ENCODE results near the gene C1orf74. TPM values are rescaled to one million over a fixed set of nuclear protein-coding genes. Genes with fewer than 3 reads are reported as not detected.

The C1orf74 gene
- polyA plus RNA-seq, 4 donors = 1.3 to 4.0 (median 3.4) TPM

DNA sequence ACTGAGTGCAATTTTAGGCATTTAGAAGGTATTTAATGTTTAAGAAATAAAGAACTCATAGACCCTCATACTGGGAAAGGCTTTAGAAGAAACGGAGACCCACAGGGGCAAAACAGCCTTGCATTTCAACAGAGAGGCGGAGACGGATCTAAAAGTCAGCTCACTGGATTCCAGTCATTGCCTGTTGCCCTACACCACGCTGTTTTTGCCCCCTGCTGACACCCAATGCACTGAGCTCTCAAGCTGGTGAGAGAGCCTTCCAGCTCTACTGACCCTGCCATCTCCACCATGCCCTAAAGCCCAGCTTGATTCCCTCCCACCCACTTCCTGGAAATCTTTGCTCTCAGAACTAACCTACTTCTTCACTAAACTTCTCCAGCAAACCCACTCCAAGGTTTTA, 35.7 kb downstream of the C1orf74 start:
- DNase-seq (ENCODE audit: low read depth in 4 of 4, low spot score in 3 of 4) = no peak

GRCh38 chr1:209747580-209748262, 36.6 kb downstream of the C1orf74 start:
- peak; percentile 66 to 73 (median 68) for DNase-seq (ENCODE audit: low read depth in 4 of 4, low spot score in 3 of 4)

DNA sequence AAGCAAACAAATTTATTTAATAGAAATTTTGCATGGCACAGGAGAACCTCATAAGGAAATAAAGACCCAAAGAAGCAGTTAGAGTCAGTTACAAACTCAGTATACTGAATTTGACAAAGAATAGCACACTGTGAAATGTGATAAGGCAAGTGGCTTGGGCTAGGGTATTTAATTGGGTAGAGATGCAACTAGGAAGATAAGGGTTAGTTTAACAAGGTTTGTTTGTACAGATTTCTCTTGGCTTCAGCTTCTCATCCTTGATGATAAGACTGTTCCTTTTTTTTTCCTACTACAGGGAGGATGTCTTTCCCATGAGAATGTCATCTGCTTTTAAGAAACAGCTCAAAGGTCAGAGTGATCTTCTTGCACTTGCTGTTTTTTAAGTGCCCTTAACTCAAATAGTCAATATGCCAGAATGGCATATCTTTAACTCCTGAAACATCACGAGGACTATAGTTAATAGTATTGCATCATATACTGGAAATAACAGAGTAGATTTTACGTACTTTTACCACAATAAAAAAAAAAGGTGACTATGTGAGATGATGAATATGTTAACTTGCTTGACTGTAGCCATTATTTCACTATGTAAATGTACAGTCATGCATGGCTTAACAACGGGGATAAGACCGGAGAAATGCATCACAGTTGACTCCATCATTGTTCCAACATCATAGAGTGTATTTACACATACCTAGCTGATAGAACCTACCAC, 37.8 kb downstream of the C1orf74 start:
- no peak for DNase-seq (ENCODE audit: low read depth in 4 of 4, low spot score in 3 of 4)

DNA sequence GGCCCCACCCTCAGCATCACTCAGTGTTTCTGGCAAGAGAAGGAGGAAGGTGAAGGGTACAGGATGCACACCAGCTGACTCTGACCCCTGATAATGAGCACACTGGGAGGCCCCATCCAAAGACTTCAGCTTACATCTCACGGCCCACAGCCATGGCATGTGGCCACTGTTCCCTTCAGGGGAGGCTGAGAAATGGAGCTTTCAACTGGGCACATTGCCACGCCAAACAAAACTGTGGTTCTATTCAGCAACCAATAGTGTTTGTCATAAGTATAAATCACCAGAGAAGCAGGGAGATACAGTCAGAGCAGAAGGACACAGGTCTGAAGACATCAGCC, 41.2 kb downstream of the C1orf74 start:
- DNase-seq (ENCODE audit: low read depth in 4 of 4, low spot score in 3 of 4) = no peak

- DNase-seq (ENCODE audit: low read depth in 4 of 4, low spot score in 3 of 4) = no peak
Observed at GRCh38 chr1:209742409-209743144, 41.8 kb downstream of the C1orf74 start.

DNA sequence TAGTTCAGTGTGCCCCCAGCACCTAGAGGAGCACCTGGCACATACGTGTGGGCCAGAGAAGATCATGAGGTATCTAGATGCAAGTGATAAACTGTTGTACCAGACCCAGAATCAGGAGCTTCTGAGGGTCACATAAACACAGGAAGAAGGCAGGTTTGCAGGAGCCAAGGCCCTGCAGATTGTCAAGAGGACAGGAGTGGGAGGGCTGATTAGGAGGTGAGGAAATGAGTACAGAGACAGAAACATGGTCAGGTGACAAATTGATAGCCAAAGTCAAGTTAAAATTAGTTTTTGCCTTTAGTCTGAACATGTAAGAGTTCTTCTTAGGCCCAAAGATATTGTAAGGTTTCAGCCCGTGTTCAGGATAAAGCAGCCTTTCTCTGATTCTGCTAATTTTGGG, 42.5 kb downstream of the C1orf74 start:
- DNase-seq (ENCODE audit: low read depth in 4 of 4, low spot score in 3 of 4) = no peak

DNA sequence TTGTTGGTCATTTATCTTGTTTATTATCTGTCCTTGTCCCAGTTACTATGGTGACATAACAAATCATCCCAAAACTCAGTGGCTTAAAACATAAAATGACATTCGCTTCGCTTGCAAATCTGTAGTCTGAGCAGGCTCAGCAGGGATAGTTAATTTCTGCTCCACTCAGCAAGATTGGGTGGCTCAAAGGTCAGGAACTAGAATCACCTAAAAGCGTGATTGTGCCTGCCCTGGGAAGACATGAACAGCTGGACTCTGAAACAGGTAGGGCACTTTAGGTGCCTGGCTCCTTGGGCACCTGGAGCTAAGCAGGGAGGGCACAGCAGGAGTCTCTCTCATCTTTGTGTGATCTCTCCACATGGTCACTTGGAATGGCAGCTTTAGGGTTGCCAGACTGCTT, 43.2 kb downstream of the C1orf74 start:
- DNase-seq (ENCODE audit: low read depth in 4 of 4, low spot score in 3 of 4) = no peak

GRCh38 chr1:209738270-209738669, 46.1 kb downstream of the C1orf74 start:
- DNase-seq (ENCODE audit: low read depth in 4 of 4, low spot score in 3 of 4) = no peak

GRCh38 chr1:209737118-209737505, 47.2 kb downstream of the C1orf74 start:
- no peak for DNase-seq (ENCODE audit: low read depth in 4 of 4, low spot score in 3 of 4)

- no peak for DNase-seq (ENCODE audit: low read depth in 4 of 4, low spot score in 3 of 4)
Observed at GRCh38 chr1:209736490-209737117, 47.8 kb downstream of the C1orf74 start.

DNA sequence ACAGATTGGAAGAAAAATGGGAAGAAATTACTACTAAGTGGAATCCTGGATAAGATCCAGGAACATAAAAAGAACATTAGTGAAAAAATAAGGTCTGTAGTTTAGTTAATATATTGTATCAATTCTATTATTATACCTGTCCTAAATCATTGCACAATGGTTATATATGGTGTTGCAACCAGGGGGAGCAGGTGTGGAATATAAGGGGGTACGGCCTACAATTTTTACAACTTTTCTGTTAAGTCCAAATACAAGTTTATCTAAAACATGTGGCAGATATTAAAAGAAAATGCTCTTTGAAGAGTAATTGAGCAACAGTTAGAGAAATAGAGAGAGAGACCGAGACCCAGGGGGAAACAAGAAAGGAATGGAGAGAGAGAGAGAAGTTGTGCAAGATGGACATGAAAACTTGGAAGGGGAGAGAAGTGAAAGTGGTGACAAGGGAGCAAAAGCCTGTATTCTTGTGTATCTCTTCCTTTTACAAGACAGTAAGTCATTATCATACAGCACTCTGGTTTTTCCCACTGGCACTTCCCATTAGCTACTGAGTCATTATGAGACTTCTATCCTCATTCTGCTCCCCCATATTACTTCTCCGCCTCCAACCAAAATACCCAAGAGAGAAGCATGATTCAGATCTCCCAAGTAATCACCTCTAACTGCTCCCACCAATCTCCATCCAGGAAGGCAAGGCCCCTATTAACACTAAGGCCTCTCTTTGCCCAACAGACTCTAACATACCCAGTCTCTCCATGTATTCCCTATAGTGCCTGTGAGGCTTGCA, 50.8 kb downstream of the C1orf74 start:
- DNase-seq (ENCODE audit: low read depth in 4 of 4, low spot score in 3 of 4) = no peak

- no peak for DNase-seq (ENCODE audit: low read depth in 4 of 4, low spot score in 3 of 4)
Observed at GRCh38 chr1:209732725-209733124, 51.6 kb downstream of the C1orf74 start.

DNA sequence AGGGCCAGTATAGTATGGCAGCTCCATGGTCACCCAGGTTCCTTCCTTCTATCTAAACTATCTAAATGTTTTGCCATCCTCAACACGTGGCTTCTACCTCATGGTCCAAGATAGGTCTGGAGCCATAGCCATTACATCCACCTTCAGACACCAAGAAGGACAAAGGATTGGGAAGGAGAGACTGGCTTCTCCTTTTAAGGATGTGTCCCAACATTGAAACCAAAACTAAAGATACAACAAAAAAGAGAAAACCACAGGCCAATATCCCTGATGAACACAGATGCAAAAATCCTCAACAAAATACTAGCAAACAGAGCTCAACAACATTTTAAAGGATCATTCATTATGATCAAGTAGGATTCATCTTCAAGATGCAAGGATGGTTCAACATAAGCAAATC, 54.9 kb downstream of the C1orf74 start:
- DNase-seq (ENCODE audit: low read depth in 4 of 4, low spot score in 3 of 4) = no peak

Other genes with a start within 250 kb of the C1orf74 start
- gene CAMK1G, start 200.8 kb downstream of the C1orf74 start, polyA plus RNA-seq (ENCODE audit: insufficient read length in 4 of 4) = 1 to 10 TPM; 1.4 to 6.3 (median 4.7) TPM
- gene LAMB3, start 132.1 kb downstream of the C1orf74 start, polyA plus RNA-seq (ENCODE audit: insufficient read length in 4 of 4) = 1 to 10 TPM in 3 of 4 donors, under 1 TPM in 1; 0.35 to 2.1 (median 1.4) TPM
- gene G0S2, start 109.1 kb downstream of the C1orf74 start, polyA plus RNA-seq (ENCODE audit: insufficient read length in 4 of 4) = 10 to 100 TPM in 2 of 4 donors, 1 to 10 TPM in 2; 5.8 to 12.7 (median 9.5) TPM
- gene HSD11B1, start 79.7 kb downstream of the C1orf74 start, polyA plus RNA-seq (ENCODE audit: insufficient read length in 4 of 4) = under 1 TPM; 0.17 to 0.90 (median 0.39) TPM
- gene TRAF3IP3, start 28.5 kb downstream of the C1orf74 start, polyA plus RNA-seq (ENCODE audit: insufficient read length in 4 of 4) = 1 to 10 TPM; 1.1 to 2.6 (median 1.7) TPM
- gene IRF6, start 21.6 kb upstream of the C1orf74 start, polyA plus RNA-seq (ENCODE audit: insufficient read length in 4 of 4) = 10 to 100 TPM in 3 of 4 donors, under 1 TPM in 1; 0.52 to 22.5 (median 17.6) TPM
- gene UTP25, start 43.4 kb upstream of the C1orf74 start, polyA plus RNA-seq (ENCODE audit: insufficient read length in 4 of 4) = 10 to 100 TPM in 3 of 4 donors, 1 to 10 TPM in 1; 8.1 to 11.1 (median 10.5) TPM
- gene SYT14, start 153.7 kb upstream of the C1orf74 start, polyA plus RNA-seq (ENCODE audit: insufficient read length in 4 of 4) = under 1 TPM; 0.26 to 0.39 (median 0.30) TPM

All from left renal pelvis (tissue), 4 donors.